Stimulated activated CD8-positive, alpha-beta memory T cell treated with anti-CD3 and anti-CD28 coated beads, Interleukin-4, amount 100 ng/mL, for 48 hours (primary cell): ENCODE results near the gene TYW5.

Source experiments
- DNase-seq: peaks from one replicate; pipeline ENCODE4 v3.0.0-alpha.2; 2020

Gene TYW5

GRCh38 chr2:199912553-199913114 lies 42.7 kb downstream of the TYW5 start:
- peak; percentile 29 for DNase-seq

GRCh38 chr2:199911877-199912161 lies 43.5 kb downstream of the TYW5 start:
- no peak for DNase-seq

- peak; percentile 96 for DNase-seq
These were observed 44.0 kb downstream of the TYW5 start, which contains the start of gene C2orf69 for GRCh38 chr2:199911052-199911876. C2orf69 (plus strand) TSS chr2:199911293; CDS start chr2:199911439, 146 bp downstream.

GRCh38 chr2:199910338-199911051 lies 44.8 kb downstream of the TYW5 start:
- DNase-seq = no peak

- no peak for DNase-seq
These were observed 48.1 kb downstream of the TYW5 start for GRCh38 chr2:199907008-199907714.

GRCh38 chr2:199903111-199903510 lies 52.2 kb downstream of the TYW5 start:
- no peak for DNase-seq

GRCh38 chr2:199902486-199903110 lies 52.7 kb downstream of the TYW5 start:
- DNase-seq = no peak

GRCh38 chr2:199901942-199902341 lies 53.3 kb downstream of the TYW5 start:
- no peak for DNase-seq

GRCh38 chr2:199896617-199897016 lies 58.7 kb downstream of the TYW5 start:
- no peak for DNase-seq

GRCh38 chr2:199895406-199895805 lies 59.9 kb downstream of the TYW5 start:
- no peak for DNase-seq

GRCh38 chr2:199883474-199884212 lies 71.6 kb downstream of the TYW5 start:
- DNase-seq = no peak

- no peak for DNase-seq
These were observed 72.6 kb downstream of the TYW5 start for GRCh38 chr2:199882667-199883066.
